Uterus (tissue), 2 donors: ENCODE results near the gene CARD11.

Experiments
- POLR2A ChIP-seq, 2 donors: fragments of 450-650 bp; IDR thresholded peaks; one replicate each; pipeline ENCODE4 v1.6.1; 2016; ENCODE audit warnings: antibody characterized with exemption in 2 of 2, mild to moderate bottlenecking in 1 of 2, moderate library complexity in 1 of 2
- TF ChIP-seq, protein P1 (sequence below), 4 experiments: fragments of 200-600 bp in 2 of 4; fragments of 450-650 bp in 2 of 4; sonication (generic) in 2 of 4; IDR thresholded peaks; one replicate each; pipeline ENCODE4 v1.5.1; 2016 to 2019; ENCODE audit warnings: antibody characterized with exemption in 4 of 4, mild to moderate bottlenecking in 2 of 4, moderate library complexity in 1 of 4

- TF ChIP-seq, protein P1, sequence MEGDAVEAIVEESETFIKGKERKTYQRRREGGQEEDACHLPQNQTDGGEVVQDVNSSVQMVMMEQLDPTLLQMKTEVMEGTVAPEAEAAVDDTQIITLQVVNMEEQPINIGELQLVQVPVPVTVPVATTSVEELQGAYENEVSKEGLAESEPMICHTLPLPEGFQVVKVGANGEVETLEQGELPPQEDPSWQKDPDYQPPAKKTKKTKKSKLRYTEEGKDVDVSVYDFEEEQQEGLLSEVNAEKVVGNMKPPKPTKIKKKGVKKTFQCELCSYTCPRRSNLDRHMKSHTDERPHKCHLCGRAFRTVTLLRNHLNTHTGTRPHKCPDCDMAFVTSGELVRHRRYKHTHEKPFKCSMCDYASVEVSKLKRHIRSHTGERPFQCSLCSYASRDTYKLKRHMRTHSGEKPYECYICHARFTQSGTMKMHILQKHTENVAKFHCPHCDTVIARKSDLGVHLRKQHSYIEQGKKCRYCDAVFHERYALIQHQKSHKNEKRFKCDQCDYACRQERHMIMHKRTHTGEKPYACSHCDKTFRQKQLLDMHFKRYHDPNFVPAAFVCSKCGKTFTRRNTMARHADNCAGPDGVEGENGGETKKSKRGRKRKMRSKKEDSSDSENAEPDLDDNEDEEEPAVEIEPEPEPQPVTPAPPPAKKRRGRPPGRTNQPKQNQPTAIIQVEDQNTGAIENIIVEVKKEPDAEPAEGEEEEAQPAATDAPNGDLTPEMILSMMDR (IDR thresholded peaks at IDR 0.05) = no peak
- TF ChIP-seq POLR2A (IDR thresholded peaks at IDR 0.05) = no peak
Measured at GRCh38 chr7:3091631-3092030, 48.0 kb upstream of the CARD11 start.
